Activated CD8-positive, alpha-beta T cell treated with anti-CD3 and anti-CD28 coated beads for 36 hours (primary cell): ENCODE results near the gene YTHDF1. TPM values are rescaled to one million over a fixed set of nuclear protein-coding genes. Genes with fewer than 3 reads are reported as not detected.

Source experiments
- ATAC-seq: fragments of 200-7000 bp; cut with Tn5 transposase; one replicate; pipeline ENCODE4 v1.10.0; 2021; ENCODE audit warnings: mild to moderate bottlenecking, moderate library complexity
- CTCF ChIA-PET: fragments of 350-600 bp; sonication (Branson Sonifier 250); formaldehyde crosslinking; loops from one replicate; lab custom pipeline; 2021; ENCODE audit warnings: antibody characterized with exemption; lab: Charles Lee
- POLR2A ChIA-PET: fragments of 350-600 bp; sonication (Branson Sonifier 250); formaldehyde crosslinking; loops from one replicate; lab custom pipeline; 2021; ENCODE audit warnings: antibody characterized with exemption; lab: Charles Lee
- DNase-seq: peaks from one replicate; pipeline ENCODE4 v3.0.0-alpha.2; 2020
- H3K27ac Mint-ChIP-seq: one replicate; pipeline ENCODE4 v1.8.0; 2021; ENCODE audit warnings: mild to moderate bottlenecking, mixed read lengths
- H3K27me3 Mint-ChIP-seq: one replicate; pipeline ENCODE4 v1.8.0; 2021; ENCODE audit warnings: mixed read lengths
- H3K36me3 Mint-ChIP-seq: one replicate; pipeline ENCODE4 v1.8.0; 2021; ENCODE audit warnings: low read depth, mixed read lengths
- H3K4me1 Mint-ChIP-seq: one replicate; pipeline ENCODE4 v1.8.0; 2021; ENCODE audit warnings: low read depth, mixed read lengths
- H3K4me3 Mint-ChIP-seq: one replicate; pipeline ENCODE4 v1.8.0; 2021; ENCODE audit warnings: mild to moderate bottlenecking, moderate library complexity, mixed read lengths
- H3K9me3 Mint-ChIP-seq: one replicate; pipeline ENCODE4 v1.8.0; 2021; ENCODE audit warnings: mixed read lengths
- intact Hi-C: fragments of 100-400 bp; cut with micrococcal nuclease; formaldehyde crosslinking; loops from one replicate; pipeline ENCODE4 v1.10.0; 2022
- total RNA-seq, 2 experiments: library from RNA; stranded (reverse); gene quantifications; one replicate each; pipeline ENCODE4 v1.2.3, GENCODE V29; 2021
- TF ChIP-seq, protein P1 (sequence below): fragments of 200-600 bp; IDR thresholded peaks from one replicate; pipeline ENCODE4 v1.8.0; 2022; ENCODE audit warnings: antibody characterized with exemption, mild to moderate bottlenecking

The YTHDF1 gene
- total RNA-seq, 2 experiments from 2014 or later, result 31.0 TPM

DNA sequence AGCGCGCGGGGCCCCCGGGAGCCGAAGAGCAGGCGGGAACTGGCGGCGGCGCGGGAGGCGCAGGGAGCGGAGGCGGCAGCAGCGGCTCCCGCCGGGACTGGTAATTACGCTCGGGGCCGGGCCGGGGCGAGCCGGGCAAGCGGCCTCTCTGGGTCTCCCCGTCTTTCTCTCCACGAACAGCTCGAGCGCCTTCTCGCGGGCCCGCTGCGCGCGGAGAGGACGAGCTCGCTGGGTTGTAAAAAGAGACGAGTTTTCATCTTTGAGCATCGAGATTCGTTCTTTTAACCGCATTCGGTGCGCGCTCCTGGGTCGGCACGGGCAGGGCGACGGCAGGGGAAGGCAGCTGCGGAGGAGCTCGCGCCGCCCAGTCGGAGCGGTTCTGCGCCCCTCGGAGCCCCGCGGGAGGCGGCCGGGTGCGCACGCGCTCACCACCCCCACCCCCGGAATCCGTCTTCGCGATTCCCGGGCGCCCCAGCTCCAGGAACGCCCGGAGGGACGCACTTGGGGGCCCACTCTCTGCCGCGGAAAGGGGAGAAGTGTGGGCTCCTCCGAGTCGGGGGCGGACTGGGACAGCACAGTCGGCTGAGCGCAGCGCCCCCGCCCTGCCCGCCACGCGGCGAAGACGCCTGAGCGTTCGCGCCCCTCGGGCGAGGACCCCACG is 38.0 kb downstream of the YTHDF1 start:
- ChIA-PET CTCF (interaction anchor here (0.6 to 0.9 kb wide), 3 partner anchors 45 to 142 kb away, joined by 3 read pairs; no protein-coding TSS in a partner anchor), POLR2A (no interaction called here)
- peaks cover 12% of the 10 kb centered on the region for H3K4me1 Mint-ChIP-seq
- H3K27ac Mint-ChIP-seq, result no peak overlapping the region
- no peaks in the 10 kb centered on the region for H3K9me3 Mint-ChIP-seq
- peak; percentile 18 for DNase-seq
- ATAC-seq, result no peak
- intact Hi-C loops, result loop anchor here (2.0 kb wide), 1 partner anchor 121 kb away; no protein-coding TSS in a partner anchor
- peaks cover 40% of the 10 kb centered on the region for H3K27me3 Mint-ChIP-seq
- H3K4me3 Mint-ChIP-seq, result no peak overlapping the region
- TF ChIP-seq, protein P1, sequence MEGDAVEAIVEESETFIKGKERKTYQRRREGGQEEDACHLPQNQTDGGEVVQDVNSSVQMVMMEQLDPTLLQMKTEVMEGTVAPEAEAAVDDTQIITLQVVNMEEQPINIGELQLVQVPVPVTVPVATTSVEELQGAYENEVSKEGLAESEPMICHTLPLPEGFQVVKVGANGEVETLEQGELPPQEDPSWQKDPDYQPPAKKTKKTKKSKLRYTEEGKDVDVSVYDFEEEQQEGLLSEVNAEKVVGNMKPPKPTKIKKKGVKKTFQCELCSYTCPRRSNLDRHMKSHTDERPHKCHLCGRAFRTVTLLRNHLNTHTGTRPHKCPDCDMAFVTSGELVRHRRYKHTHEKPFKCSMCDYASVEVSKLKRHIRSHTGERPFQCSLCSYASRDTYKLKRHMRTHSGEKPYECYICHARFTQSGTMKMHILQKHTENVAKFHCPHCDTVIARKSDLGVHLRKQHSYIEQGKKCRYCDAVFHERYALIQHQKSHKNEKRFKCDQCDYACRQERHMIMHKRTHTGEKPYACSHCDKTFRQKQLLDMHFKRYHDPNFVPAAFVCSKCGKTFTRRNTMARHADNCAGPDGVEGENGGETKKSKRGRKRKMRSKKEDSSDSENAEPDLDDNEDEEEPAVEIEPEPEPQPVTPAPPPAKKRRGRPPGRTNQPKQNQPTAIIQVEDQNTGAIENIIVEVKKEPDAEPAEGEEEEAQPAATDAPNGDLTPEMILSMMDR, result no peak
- H3K36me3 Mint-ChIP-seq, result no peaks in the 10 kb centered on the region

DNA sequence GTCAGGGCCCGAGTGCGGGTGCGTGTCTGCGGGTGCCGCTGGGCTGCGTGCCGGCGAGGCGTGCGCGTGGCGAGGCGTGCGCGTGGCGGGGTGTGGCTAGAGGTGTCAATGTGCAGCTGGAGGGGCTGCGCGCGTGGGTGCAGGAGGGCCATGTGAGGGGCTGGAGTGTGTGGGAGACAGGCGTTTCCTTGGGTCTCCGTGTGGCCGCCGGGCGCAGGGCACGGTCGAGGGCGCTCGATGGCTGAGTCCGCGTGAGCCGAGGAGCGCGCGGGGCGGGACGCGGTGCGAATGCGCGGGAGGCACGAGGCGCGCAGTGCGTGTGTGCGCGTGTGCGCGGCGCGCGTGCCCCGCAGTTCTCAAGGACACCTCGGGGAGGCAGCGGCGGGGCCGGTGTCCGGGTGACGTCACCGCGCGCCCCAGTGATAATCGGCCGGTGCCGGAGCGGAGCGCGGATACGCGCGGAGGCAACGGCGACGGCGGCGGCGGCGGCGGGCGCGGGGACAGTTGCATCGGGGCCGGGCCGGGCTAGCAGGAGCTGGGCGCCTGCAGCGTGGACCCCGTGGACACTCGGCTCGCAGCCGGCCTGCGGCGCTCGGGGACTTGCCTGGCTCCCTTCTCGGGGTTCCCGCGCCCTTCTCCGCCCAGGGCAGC is 38.7 kb downstream of the YTHDF1 start:
- TF ChIP-seq, protein P1, result no peak
- H3K9me3 Mint-ChIP-seq, result no peaks in the 10 kb centered on the region
- no peak overlapping the region for H3K4me3 Mint-ChIP-seq
- ATAC-seq (no peak), DNase-seq (peak; percentile 48)
- peaks cover 12% of the 10 kb centered on the region for H3K4me1 Mint-ChIP-seq
- CTCF ChIA-PET, result interaction anchor here (0.6 to 0.9 kb wide), 3 partner anchors 46 to 141 kb away, joined by 3 read pairs; no protein-coding TSS in a partner anchor
- H3K27me3 Mint-ChIP-seq, result peaks cover 43% of the 10 kb centered on the region
- intact Hi-C loops, result no loop called here
- POLR2A ChIA-PET, result no interaction called here
- H3K27ac Mint-ChIP-seq, result no peak overlapping the region
- no peaks in the 10 kb centered on the region for H3K36me3 Mint-ChIP-seq

- TF ChIP-seq, protein P1, result no peak
- DNase-seq, result no peak
- Mint-ChIP-seq H3K9me3 (no peaks in the 10 kb centered on the region), H3K27ac (no peak overlapping the region), H3K4me1 (peaks cover 12% of the 10 kb centered on the region), H3K4me3 (no peak overlapping the region), H3K36me3 (no peaks in the 10 kb centered on the region), H3K27me3 (peaks cover 44% of the 10 kb centered on the region)
- no peak for ATAC-seq
- ChIA-PET POLR2A (no interaction called here), CTCF (no interaction called here)
- intact Hi-C loops, result no loop called here
These were observed 39.4 kb downstream of the YTHDF1 start for GRCh38 chr20:63176427-63177133.

GRCh38 chr20:63176034-63176426 is 39.9 kb downstream of the YTHDF1 start:
- Mint-ChIP-seq H3K4me3 (no peak overlapping the region), H3K27me3 (peaks cover 44% of the 10 kb centered on the region), H3K9me3 (no peaks in the 10 kb centered on the region), H3K4me1 (peaks cover 12% of the 10 kb centered on the region), H3K36me3 (no peaks in the 10 kb centered on the region), H3K27ac (no peak overlapping the region)
- DNase-seq, result peak; percentile 27
- ChIA-PET POLR2A (no interaction called here), CTCF (no interaction called here)
- no peak for ATAC-seq
- TF ChIP-seq, protein P1, result no peak
- intact Hi-C loops, result no loop called here
